LNCaP clone FGC (cell line): ENCODE data around the gene CBL.

ENCODE experiments used
- DNase-seq: peaks from one replicate; pipeline ENCODE4 v3.0.0-alpha.2; 2011; ENCODE audit warnings: low read depth
- H3K4me3 ChIP-seq: 2 replicates; pipeline ENCODE4 v1.5.1; 2011; ENCODE audit warnings: mild to moderate bottlenecking, low read depth, low read length, control low read depth
- TF ChIP-seq, protein P1 (sequence below): IDR thresholded peaks from 2 replicates; pipeline ENCODE4 v1.5.1; 2012; ENCODE audit warnings: mild to moderate bottlenecking; ENCODE audit not compliant: control insufficient read depth, insufficient read depth; ENCODE audit errors: extremely low read depth

Gene CBL

DNA sequence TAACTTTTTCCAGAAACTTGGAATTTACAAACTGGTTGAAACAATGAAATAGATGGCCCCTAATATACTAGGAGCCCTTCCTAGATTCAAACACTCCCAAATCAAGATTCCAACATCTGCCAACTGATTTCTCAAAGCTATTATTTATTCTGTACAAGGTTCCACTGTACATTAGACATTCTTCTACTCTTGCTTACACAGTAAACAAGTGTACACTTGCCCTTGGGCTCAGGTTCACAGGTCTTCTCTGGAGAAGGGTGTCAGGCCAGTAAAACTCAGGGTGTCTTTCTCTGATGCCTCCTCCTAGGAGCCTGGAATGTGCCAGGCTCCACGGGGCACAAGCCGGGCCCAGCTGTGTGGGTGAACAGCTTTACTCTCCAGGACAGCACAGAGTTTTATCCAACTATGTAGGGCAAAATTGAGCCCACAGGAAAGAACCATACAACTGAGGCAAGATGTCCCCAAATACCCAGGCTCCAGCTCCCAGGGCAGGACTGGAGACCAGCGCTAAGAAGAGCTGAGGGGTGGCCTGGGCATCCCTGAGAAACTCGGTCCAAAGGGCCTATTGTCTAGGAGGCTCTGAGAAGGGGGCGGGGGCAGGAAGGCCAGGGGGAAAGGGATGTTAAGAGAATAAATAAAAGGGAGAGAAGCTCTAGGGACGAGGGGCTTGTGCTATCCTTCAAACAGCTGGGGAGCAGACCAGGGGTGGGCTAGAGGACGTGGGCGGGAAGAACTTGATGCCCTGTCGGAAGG lies 149.1 kb downstream of the CBL start:
- DNase-seq = no peak
- H3K4me3 ChIP-seq = no peak overlapping the region
- TF ChIP-seq, protein P1, sequence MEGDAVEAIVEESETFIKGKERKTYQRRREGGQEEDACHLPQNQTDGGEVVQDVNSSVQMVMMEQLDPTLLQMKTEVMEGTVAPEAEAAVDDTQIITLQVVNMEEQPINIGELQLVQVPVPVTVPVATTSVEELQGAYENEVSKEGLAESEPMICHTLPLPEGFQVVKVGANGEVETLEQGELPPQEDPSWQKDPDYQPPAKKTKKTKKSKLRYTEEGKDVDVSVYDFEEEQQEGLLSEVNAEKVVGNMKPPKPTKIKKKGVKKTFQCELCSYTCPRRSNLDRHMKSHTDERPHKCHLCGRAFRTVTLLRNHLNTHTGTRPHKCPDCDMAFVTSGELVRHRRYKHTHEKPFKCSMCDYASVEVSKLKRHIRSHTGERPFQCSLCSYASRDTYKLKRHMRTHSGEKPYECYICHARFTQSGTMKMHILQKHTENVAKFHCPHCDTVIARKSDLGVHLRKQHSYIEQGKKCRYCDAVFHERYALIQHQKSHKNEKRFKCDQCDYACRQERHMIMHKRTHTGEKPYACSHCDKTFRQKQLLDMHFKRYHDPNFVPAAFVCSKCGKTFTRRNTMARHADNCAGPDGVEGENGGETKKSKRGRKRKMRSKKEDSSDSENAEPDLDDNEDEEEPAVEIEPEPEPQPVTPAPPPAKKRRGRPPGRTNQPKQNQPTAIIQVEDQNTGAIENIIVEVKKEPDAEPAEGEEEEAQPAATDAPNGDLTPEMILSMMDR = no peak

DNA sequence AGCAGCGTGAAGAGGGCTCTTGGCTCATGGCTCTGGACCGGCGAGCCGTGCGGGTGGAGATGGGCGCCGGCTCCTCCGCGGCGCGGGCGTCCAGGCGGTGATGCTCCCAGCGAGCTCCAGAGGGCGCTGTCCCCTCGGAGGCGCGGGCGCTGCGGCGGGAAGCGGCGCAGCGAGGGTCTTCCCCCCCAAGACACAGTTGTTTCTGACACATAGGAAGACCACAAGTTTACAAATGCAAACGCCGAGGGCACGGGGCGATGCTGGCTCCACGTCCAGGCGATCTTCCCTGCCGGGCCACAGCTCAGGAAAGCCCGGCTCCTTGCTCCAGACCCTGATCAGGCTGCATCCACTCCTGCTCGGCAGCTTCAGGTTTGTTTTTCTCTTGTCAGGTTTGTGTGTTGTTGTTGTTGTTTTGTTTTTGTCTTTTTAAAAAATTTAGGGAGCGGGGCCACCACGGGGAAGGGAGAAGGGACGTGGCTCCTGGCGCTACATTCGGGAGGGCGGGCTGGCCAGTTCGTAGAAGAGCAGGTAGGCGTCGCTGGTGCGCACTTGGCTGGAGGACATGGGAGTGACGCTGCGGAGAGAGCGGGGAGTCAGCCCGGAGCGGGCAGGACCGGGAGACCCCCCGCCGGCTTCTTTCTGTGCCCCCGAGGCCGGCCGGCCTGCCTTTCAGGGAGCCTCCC lies 150.4 kb downstream of the CBL start:
- no peak for DNase-seq
- TF ChIP-seq, protein P1 = peak; percentile 68
- H3K4me3 ChIP-seq = no peak overlapping the region

DNA sequence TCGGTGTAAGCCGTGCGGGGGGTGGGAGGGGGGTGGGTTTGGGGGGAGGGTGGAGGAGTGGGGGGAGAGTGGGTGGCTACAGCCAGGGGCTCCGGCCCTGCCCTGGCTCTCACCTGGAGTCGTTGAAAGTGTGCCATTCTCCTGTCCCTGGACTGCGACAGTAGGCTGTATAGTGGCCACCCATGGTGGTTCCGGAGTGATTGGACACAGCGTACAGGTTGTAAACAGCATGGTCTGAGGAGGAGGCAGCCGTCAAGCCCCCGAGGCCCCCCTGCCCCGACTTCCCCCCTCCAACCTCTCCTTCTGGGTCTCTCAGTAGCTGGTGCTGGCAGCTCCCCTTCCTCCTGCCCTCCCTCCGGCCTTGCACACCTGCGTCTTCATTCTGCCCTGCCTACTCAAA lies 150.9 kb downstream of the CBL start:
- TF ChIP-seq, protein P1 = no peak
- H3K4me3 ChIP-seq = no peak overlapping the region

More for the DNA sequence above, 150.9 kb downstream of the CBL start:
- DNase-seq = no peak
